HepG2 (cell line): ENCODE data around the gene RAB1B. TPM values are rescaled to one million over a fixed set of nuclear protein-coding genes. Genes with fewer than 3 reads are reported as not detected.

ENCODE experiments used
- ATAC-seq: fragments of 200-7000 bp; cut with Tn5 transposase; 3 replicates; pipeline ENCODE4 v1.9.1; 2020; ENCODE audit warnings: mild to moderate bottlenecking, moderate library complexity
- BruUV-seq: library from RNA; stranded (reverse); fragments of 400-500 nt; replicated peaks from 2 replicates; lab custom pipeline; 2021; lab: Mats Ljungman, UMichigan
- CTCF ChIA-PET: fragments of 300-600 bp; formaldehyde crosslinking; extraction: SDS; loops from one replicate; lab custom pipeline; 2021; ENCODE audit warnings: low total read pairs, inconsistent platforms, low intra/inter-chr PET ratio; lab: Yijun Ruan, JAX
- POLR2A ChIA-PET: fragments of 350-600 bp; sonication (Branson Sonifier 250); formaldehyde crosslinking; loops from one replicate; lab custom pipeline; 2020; ENCODE audit warnings: antibody characterized with exemption, inconsistent platforms; lab: Yijun Ruan, JAX
- DNase-seq: peaks from one replicate; pipeline ENCODE4 v3.0.0-alpha.2; 2015; ENCODE audit warnings: low spot score
- FAIRE-seq: peaks from 3 replicates; lab custom pipeline; 2011; peaks lifted over from hg19 to GRCh38; lab: Jason Lieb, UNC
- H2AFZ ChIP-seq: one replicate; pipeline ENCODE4 v1.6.1; 2011; ENCODE audit warnings: low read length, inconsistent platforms
- H3K27ac ChIP-seq: fragments of 300-600 bp; 3 replicates; pipeline ENCODE4 v1.8.0; 2011; ENCODE audit warnings: mixed run types, mild to moderate bottlenecking, mixed read lengths, low read length, inconsistent platforms; ENCODE audit not compliant: insufficient read depth; ENCODE audit errors: extremely low read length
- H3K27me3 ChIP-seq, 2 experiments: fragments of 200-600 bp in 1 of 2; 2 replicates in 1 of 2; 3 replicates in 1 of 2; pipeline versions ENCODE4 v1.6.0 to v1.8.0; 2011; ENCODE audit warnings: low read length in 2 of 2, mild to moderate bottlenecking in 2 of 2, moderate library complexity in 2 of 2, inconsistent platforms in 1 of 2; ENCODE audit not compliant: insufficient read depth in 2 of 2, control insufficient read depth in 1 of 2
- H3K36me3 ChIP-seq, 2 experiments: fragments of 200-600 bp in 1 of 2; replicated peaks in 1 of 2; 2 replicates in 1 of 2; 3 replicates in 1 of 2; pipeline versions ENCODE4 v1.5.1 to v1.8.0; 2011; ENCODE audit warnings: low read length in 2 of 2, inconsistent platforms in 1 of 2; ENCODE audit not compliant: insufficient read depth in 2 of 2, control insufficient read depth in 1 of 2
- H3K4me1 ChIP-seq: 2 replicates; pipeline ENCODE4 v1.5.1; 2012; ENCODE audit warnings: low read length, inconsistent platforms; ENCODE audit not compliant: insufficient read depth
- H3K4me2 ChIP-seq: 2 replicates; pipeline ENCODE4 v1.6.0; 2011; ENCODE audit warnings: low read depth, low read length, inconsistent platforms
- H3K4me3 ChIP-seq, 3 experiments: fragments of 200-600 bp in 1 of 3; sonication (generic), shearing (Covaris generic) in 1 of 3; replicated peaks in 1 of 3; 2 replicates each; pipeline ENCODE4 v1.5.1; 2011 to 2016; ENCODE audit warnings: low read length in 3 of 3, inconsistent platforms in 2 of 3, low read depth in 2 of 3, mild to moderate bottlenecking in 2 of 3, control low read depth in 1 of 3, mixed read lengths in 1 of 3; ENCODE audit not compliant: insufficient read depth in 1 of 3
- H3K79me2 ChIP-seq: one replicate; pipeline ENCODE4 v1.6.1; 2011; ENCODE audit warnings: low read length, inconsistent platforms; ENCODE audit not compliant: insufficient read depth
- H3K9ac ChIP-seq: 2 replicates; pipeline ENCODE4 v1.6.0; 2011; ENCODE audit warnings: mild to moderate bottlenecking, low read depth, low read length, inconsistent platforms; ENCODE audit not compliant: insufficient read depth
- H3K9me3 ChIP-seq: 2 replicates; pipeline ENCODE4 v1.5.1; 2012; ENCODE audit warnings: mild to moderate bottlenecking, low read length
- H4K20me1 ChIP-seq: 2 replicates; pipeline ENCODE4 v1.6.0; 2011; ENCODE audit warnings: inconsistent platforms, mild to moderate bottlenecking, low read length, moderate library complexity; ENCODE audit not compliant: insufficient read depth
- ATF3 ChIP-seq: sonication (generic); formaldehyde crosslinking; IDR thresholded peaks from 2 replicates; pipeline ENCODE4 v1.4.0; 2020; ENCODE audit warnings: missing genetic modification reagents
- LCORL ChIP-seq, 2 experiments: fragments of 450-650 bp in 1 of 2; sonication (generic) in 1 of 2; formaldehyde crosslinking in 1 of 2; IDR thresholded peaks; 2 replicates each; pipeline versions ENCODE4 v1.5.0 to v1.6.1; 2017 to 2020; ENCODE audit warnings: antibody characterized with exemption in 1 of 2, missing genetic modification reagents in 1 of 2
- TCF12 ChIP-seq, 2 experiments: fragments of 450-650 bp in 1 of 2; sonication (generic) in 1 of 2; formaldehyde crosslinking in 1 of 2; IDR thresholded peaks; 2 replicates each; pipeline versions ENCODE4 v1.6.1 to v1.8.0; 2017 to 2022; ENCODE audit warnings: antibody characterized with exemption in 1 of 2, mild to moderate bottlenecking in 1 of 2, missing genetic modification reagents in 1 of 2, moderate library complexity in 1 of 2
- ZKSCAN1 ChIP-seq: fragments of 150-350 bp; IDR thresholded peaks from 2 replicates; pipeline ENCODE4 v1.6.1; 2014; ENCODE audit warnings: low read length
- WGBS: methylation state at CpG from one replicate; pipeline ENCODE4 v1.1.6; 2017; ENCODE audit warnings: low lambda C conversion rate; 5-methylcytosine and 5-hydroxymethylcytosine counted together
- in situ Hi-C: cut with HindIII; loops from 2 replicates; pipeline ENCODE4 v1.10.0; 2017; ENCODE audit warnings: low pct_unique_long_range_greater_than_20kb; ENCODE audit not compliant: extremely low pct_ligation_motif_present
- intact Hi-C: fragments of 100-400 bp; cut with micrococcal nuclease; formaldehyde crosslinking; loops from one replicate; pipeline ENCODE4 v1.10.0; 2022; ENCODE audit not compliant: unreplicated experiment
- polyA plus RNA-seq, 8 experiments: library from polyadenylated mRNA; depleted of rRNA in 3 of 8; stranded (reverse) in 7 of 8; unstranded in 1 of 8; fragments of >200 nt; fragmentation: Illumina TruSeq in 4 of 8; extraction: Trizol in 4 of 8; gene quantifications; 2 replicates each; pipeline versions ENCODE4 v1.2.1 to v1.2.3, GENCODE V29; 2011 to 2016; ENCODE audit warnings: low read depth in 4 of 8, missing spikeins in 1 of 8, mixed read lengths in 1 of 8; ENCODE audit not compliant: insufficient read depth in 1 of 8
- total RNA-seq, 5 experiments: library from RNA; depleted of rRNA; stranded (reverse); fragments of >200 nt; fragmentation: Illumina TruSeq; extraction: Trizol; gene quantifications; 2 replicates each; pipeline ENCODE4 v1.2.3, GENCODE V29; 2016; ENCODE audit warnings: low read depth in 1 of 5

Gene RAB1B
- total and polyA plus RNA-seq, 2 of the 13 experiments (the other 11 are each of a cell fraction or from before 2014, with no cell fraction given) = 77.9 to 87.9 TPM

DNA sequence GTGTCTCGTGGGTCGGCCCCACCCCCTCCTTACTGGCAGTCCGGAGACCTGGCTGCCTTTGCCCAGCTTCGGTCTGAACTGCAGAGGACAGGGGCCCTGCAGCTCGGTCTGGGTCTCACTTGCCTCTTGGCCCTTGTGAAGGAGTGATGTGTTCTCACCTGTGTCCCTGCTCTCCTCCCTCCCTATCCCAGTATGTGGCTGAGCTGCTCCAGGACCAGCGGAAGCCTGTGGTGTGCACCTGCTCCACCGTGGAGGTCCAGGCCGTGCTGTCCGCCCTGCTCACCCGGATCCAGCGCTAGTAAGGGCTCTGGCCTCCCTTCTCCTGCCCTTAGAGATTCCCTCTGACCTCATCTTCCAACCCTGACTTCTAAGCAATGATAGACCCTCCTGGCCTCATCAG is 35.7 kb upstream of the RAB1B start:
- TF ChIP-seq TCF12 (IDR thresholded peaks at IDR 0.05) (no peak), TCF12 (CRISPR knock-in tag; IDR thresholded peaks at IDR 0.05) (no peak), LCORL (IDR thresholded peaks at IDR 0.05) (no peak), LCORL (CRISPR knock-in tag; IDR thresholded peaks at IDR 0.05) (no peak), ZKSCAN1 (no peak)
- no peaks in the 10 kb centered on the region for H3K79me2 ChIP-seq
- WGBS = 90% methylated on average over 11 of the region's 11 CpGs
- intact Hi-C loops = no loop called here
- in situ Hi-C loops = no loop called here
- no peaks in the 10 kb centered on the region for H3K27me3 ChIP-seq
- POLR2A ChIA-PET = no interaction called here
- CTCF ChIA-PET = no interaction called here
- no peaks in the 10 kb centered on the region for H3K4me1 ChIP-seq
- no peak overlapping the region for H2AFZ ChIP-seq
- H4K20me1 ChIP-seq = no peaks in the 10 kb centered on the region
- no peak overlapping the region for H3K9ac ChIP-seq
- no peak for FAIRE-seq
- no peak; the same call in 2 of the 3 replicates for ATAC-seq
- H3K9me3 ChIP-seq = no peaks in the 10 kb centered on the region
- H3K4me2 ChIP-seq = no peak overlapping the region
- H3K36me3 ChIP-seq = peaks cover 4 to 19% of the 10 kb centered on the region in 2 experiments; a peak in 4 of 5 replicates
- H3K27ac ChIP-seq = no peak overlapping the region
- no peak overlapping the region for H3K4me3 ChIP-seq
- BruUV-seq = no TSS peak
- DNase-seq = no peak

GRCh38 chr11:66233301-66233700 is 35.1 kb upstream of the RAB1B start:
- H3K27ac ChIP-seq = no peak overlapping the region
- no peak overlapping the region for H3K4me2 ChIP-seq
- no peaks in the 10 kb centered on the region for H3K4me1 ChIP-seq
- no peak overlapping the region for H3K4me3 ChIP-seq
- no peaks in the 10 kb centered on the region for H3K9me3 ChIP-seq
- TF ChIP-seq ATF3 (CRISPR knock-in tag) = no peak
- TF ChIP-seq, all 625 proteins: peak for 0
- DNase-seq (no peak), FAIRE-seq (no peak), ATAC-seq (no peak)
- Histone ChIP-seq H4K20me1 (no peaks in the 10 kb centered on the region), H3K27me3 (no peaks in the 10 kb centered on the region), H3K79me2 (no peaks in the 10 kb centered on the region), H2AFZ (no peak overlapping the region), H3K36me3 (peaks cover 4 to 19% of the 10 kb centered on the region in 2 experiments; a peak in 4 of 5 replicates), H3K9ac (no peak overlapping the region)
- ChIA-PET CTCF (no interaction called here), POLR2A (no interaction called here)
- BruUV-seq = no TSS peak
- 97% methylated on average over 5 of the region's 5 CpGs for WGBS
- intact Hi-C loops = no loop called here
- in situ Hi-C loops = no loop called here
